ENCODE results near the gene STIL.
"Not testable (repeated sequence)": the region's sequence is repeated elsewhere in the genome, so short reads cannot be mapped to it uniquely, and the experiment has no call there.

Gene STIL

GRCh38 chr1:47295579-47295978 lies 18.4 kb downstream of the STIL start:
- no peak for TF ChIP-seq EZH2 (IDR thresholded peaks at IDR 0.05; ENCODE audit: borderline replicate concordance, low read length)
- TF ChIP-seq CTCF (IDR thresholded peaks at IDR 0.05; ENCODE audit: low read length) = no peak
- Histone ChIP-seq H3K9me2 (ENCODE audit: low read depth, low read length) (no peaks in the 10 kb centered on the region), H4K20me1 (ENCODE audit: insufficient read depth, low read length) (no peaks in the 10 kb centered on the region), H3K27ac (ENCODE audit: low read depth, low read length, poor library complexity, severe bottlenecking) (no peak overlapping the region), H3K79me2 (ENCODE audit: insufficient read depth, low read length) (no peaks in the 10 kb centered on the region), H3K36me3 (ENCODE audit: insufficient read depth, low read length) (peaks cover 70% of the 10 kb centered on the region), H3K4me3 (ENCODE audit: low read depth, low read length, poor library complexity, severe bottlenecking) (no peak overlapping the region), H3K27me3 (ENCODE audit: insufficient read depth, low read length) (no peaks in the 10 kb centered on the region), H3K4me2 (ENCODE audit: low read length) (no peak overlapping the region), H3K9me3 (ENCODE audit: low read length) (no peaks in the 10 kb centered on the region), H3K4me1 (ENCODE audit: insufficient read depth, low read length, severe bottlenecking) (no peaks in the 10 kb centered on the region), H3K9ac (ENCODE audit: low read length) (no peak overlapping the region), H2AFZ (ENCODE audit: low read length) (no peak overlapping the region), H3F3A (ENCODE audit: insufficient read depth, low read length) (no peaks in the 10 kb centered on the region)

GRCh38 chr1:47294863-47295262 lies 19.1 kb downstream of the STIL start:
- H3K9me3 ChIP-seq (ENCODE audit: low read length); H3K9me2 ChIP-seq (ENCODE audit: low read depth, low read length); H3K79me2 ChIP-seq (ENCODE audit: insufficient read depth, low read length); H3K4me2 ChIP-seq (ENCODE audit: low read length); H3K4me1 ChIP-seq (ENCODE audit: insufficient read depth, low read length, severe bottlenecking); H2AFZ ChIP-seq (ENCODE audit: low read length); H3F3A ChIP-seq (ENCODE audit: insufficient read depth, low read length); H3K27ac ChIP-seq (ENCODE audit: low read depth, low read length, poor library complexity, severe bottlenecking); H4K20me1 ChIP-seq (ENCODE audit: insufficient read depth, low read length); H3K9ac ChIP-seq (ENCODE audit: low read length); H3K4me3 ChIP-seq (ENCODE audit: low read depth, low read length, poor library complexity, severe bottlenecking); H3K27me3 ChIP-seq (ENCODE audit: insufficient read depth, low read length): not testable (repeated sequence)
- peaks cover 70% of the 10 kb centered on the region for H3K36me3 ChIP-seq (ENCODE audit: insufficient read depth, low read length)

- H4K20me1 ChIP-seq (ENCODE audit: insufficient read depth, low read length); H3K4me2 ChIP-seq (ENCODE audit: low read length); H3K79me2 ChIP-seq (ENCODE audit: insufficient read depth, low read length); H3K4me1 ChIP-seq (ENCODE audit: insufficient read depth, low read length, severe bottlenecking); H3K9me3 ChIP-seq (ENCODE audit: low read length); H3K9me2 ChIP-seq (ENCODE audit: low read depth, low read length); H3K27ac ChIP-seq (ENCODE audit: low read depth, low read length, poor library complexity, severe bottlenecking); H2AFZ ChIP-seq (ENCODE audit: low read length); H3K4me3 ChIP-seq (ENCODE audit: low read depth, low read length, poor library complexity, severe bottlenecking); H3K9ac ChIP-seq (ENCODE audit: low read length); H3K27me3 ChIP-seq (ENCODE audit: insufficient read depth, low read length); H3F3A ChIP-seq (ENCODE audit: insufficient read depth, low read length): not testable (repeated sequence)
- H3K36me3 ChIP-seq (ENCODE audit: insufficient read depth, low read length) = peaks cover 88% of the 10 kb centered on the region
Measured at GRCh38 chr1:47288116-47288515, 25.8 kb downstream of the STIL start.

- H3K4me3 ChIP-seq (ENCODE audit: low read depth, low read length, poor library complexity, severe bottlenecking) = no peak overlapping the region
Measured at GRCh38 chr1:47280142-47280541, 33.8 kb downstream of the STIL start.

More at GRCh38 chr1:47280142-47280541, 33.8 kb downstream of the STIL start:
- Histone ChIP-seq H3F3A (ENCODE audit: insufficient read depth, low read length) (0 out of 2 replicates have a peak, but pooled peaks cover 4% of the 10 kb centered on the region), H3K27me3 (ENCODE audit: insufficient read depth, low read length) (no peaks in the 10 kb centered on the region), H3K79me2 (ENCODE audit: insufficient read depth, low read length) (peaks cover 12% of the 10 kb centered on the region; the same call in 1 of the 2 replicates), H3K9me3 (ENCODE audit: low read length) (no peaks in the 10 kb centered on the region), H3K27ac (ENCODE audit: low read depth, low read length, poor library complexity, severe bottlenecking) (no peak overlapping the region), H3K36me3 (ENCODE audit: insufficient read depth, low read length) (peaks cover 85% of the 10 kb centered on the region), H2AFZ (ENCODE audit: low read length) (no peak overlapping the region), H3K9me2 (ENCODE audit: low read depth, low read length) (no peaks in the 10 kb centered on the region), H4K20me1 (ENCODE audit: insufficient read depth, low read length) (no peaks in the 10 kb centered on the region), H3K4me1 (ENCODE audit: insufficient read depth, low read length, severe bottlenecking) (no peaks in the 10 kb centered on the region), H3K9ac (ENCODE audit: low read length) (no peak overlapping the region), H3K4me2 (ENCODE audit: low read length) (no peak overlapping the region)
- TF ChIP-seq CTCF (IDR thresholded peaks at IDR 0.05; ENCODE audit: low read length) (no peak), EZH2 (IDR thresholded peaks at IDR 0.05; ENCODE audit: borderline replicate concordance, low read length) (no peak)

Measured in OCI-LY1 (cell line).